OCI-LY3 (cell line): ENCODE measurements around the gene CCDC117.

Experiments
- H2AFZ ChIP-seq: fragments of 200-600, 300-600 bp; shearing (Covaris generic); 2 replicates; pipeline ENCODE4 v1.6.0; 2014; ENCODE audit warnings: antibody characterized with exemption, low read depth, low read length
- H3K27ac ChIP-seq: fragments of 200-600, 300-600 bp; sonication (generic); 2 replicates; pipeline ENCODE4 v1.5.1; 2014; ENCODE audit warnings: mild to moderate bottlenecking, low read length, moderate library complexity, mixed read lengths
- H3K27me3 ChIP-seq: fragments of 200-600, 300-600 bp; sonication (generic); 2 replicates; pipeline ENCODE4 v1.6.1; 2014; ENCODE audit warnings: low read depth, low read length, mixed read lengths
- H3K36me3 ChIP-seq: fragments of 200-600, 300-600 bp; sonication (generic); replicated peaks from 2 replicates; pipeline ENCODE3; 2014; ENCODE audit warnings: low read depth, low read length, mixed read lengths
- H3K4me1 ChIP-seq: fragments of 300-600, 200-600 bp; sonication (generic); 2 replicates; pipeline ENCODE4 v1.6.1; 2014; ENCODE audit warnings: low read length, mixed read lengths
- H3K4me2 ChIP-seq: fragments of 200-600, 300-600 bp; sonication (generic); 2 replicates; pipeline ENCODE4 v1.6.1; 2014; ENCODE audit warnings: low read length, mixed read lengths
- H3K4me3 ChIP-seq: fragments of 300-600, 200-600 bp; sonication (generic); 2 replicates; pipeline ENCODE4 v1.5.1; 2014; ENCODE audit warnings: antibody characterized with exemption, mild to moderate bottlenecking, low read length, moderate library complexity
- H3K79me2 ChIP-seq: fragments of 300-600, 200-600 bp; shearing (Covaris generic); 2 replicates; pipeline ENCODE4 v1.6.1; 2014; ENCODE audit warnings: mild to moderate bottlenecking, low read length, mixed read lengths
- H3K9ac ChIP-seq: fragments of 300-600, 200-600 bp; shearing (Covaris generic); 2 replicates; pipeline ENCODE4 v1.6.0; 2014; ENCODE audit warnings: mild to moderate bottlenecking, low read length, moderate library complexity
- H3K9me3 ChIP-seq: fragments of 200-600, 300-600 bp; shearing (Covaris generic); 2 replicates; pipeline ENCODE4 v1.6.1; 2014; ENCODE audit warnings: low read length, mixed read lengths; ENCODE audit not compliant: insufficient read depth
- H4K20me1 ChIP-seq: fragments of 200-600, 300-600 bp; sonication (generic); 2 replicates; pipeline ENCODE4 v1.6.1; 2016; ENCODE audit warnings: low read length, mixed read lengths; ENCODE audit not compliant: insufficient read depth
- EZH2phosphoT487 ChIP-seq: fragments of 200-600 bp; shearing (Covaris generic); IDR thresholded peaks from 2 replicates; pipeline ENCODE4 v1.6.1; 2018; ENCODE audit warnings: antibody characterized with exemption, mixed run types, low read depth
- TF ChIP-seq, protein P1 (sequence below): fragments of 200-600, 300-600 bp; sonication (generic); IDR thresholded peaks from 2 replicates; pipeline ENCODE4 v1.5.1; 2014; ENCODE audit warnings: antibody characterized with exemption, low read length, low read depth

CCDC117 gene

DNA sequence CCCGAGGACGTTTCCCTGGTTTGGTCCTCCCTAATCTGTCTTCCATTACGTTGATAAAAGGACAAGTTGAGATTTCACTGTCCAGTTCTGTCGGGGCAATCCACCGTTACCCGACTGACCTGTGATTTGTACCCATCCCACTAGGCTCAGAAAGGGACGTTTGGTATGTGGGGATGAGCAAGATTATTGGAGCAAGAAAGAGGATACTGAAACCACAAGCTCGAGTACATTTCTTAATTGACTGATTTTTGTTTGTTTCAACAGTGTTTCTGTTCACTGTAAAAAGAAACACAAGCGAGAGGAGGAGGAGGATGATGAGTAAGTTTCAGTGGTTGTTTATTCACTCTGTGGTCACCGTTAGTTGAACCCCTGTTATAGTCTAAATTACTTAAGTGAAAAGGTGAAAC, 969 bp downstream of the CCDC117 start:
- Histone ChIP-seq H3K9me3 (no peaks in the 10 kb centered on the region), H3K4me3 (peak overlapping the region; percentile 80), H3K36me3 (peaks cover 20% of the 10 kb centered on the region), H4K20me1 (no peaks in the 10 kb centered on the region), H3K79me2 (peaks cover 58% of the 10 kb centered on the region), H3K4me2 (peak overlapping the region; percentile 75), H2AFZ (0 out of 2 replicates have a peak overlapping the region, but pooled peaks have one; percentile 42), H3K27ac (peak overlapping the region; percentile 65), H3K4me1 (peaks cover 9% of the 10 kb centered on the region), H3K9ac (peak overlapping the region; percentile 76), H3K27me3 (no peaks in the 10 kb centered on the region)
- TF ChIP-seq, protein P1, sequence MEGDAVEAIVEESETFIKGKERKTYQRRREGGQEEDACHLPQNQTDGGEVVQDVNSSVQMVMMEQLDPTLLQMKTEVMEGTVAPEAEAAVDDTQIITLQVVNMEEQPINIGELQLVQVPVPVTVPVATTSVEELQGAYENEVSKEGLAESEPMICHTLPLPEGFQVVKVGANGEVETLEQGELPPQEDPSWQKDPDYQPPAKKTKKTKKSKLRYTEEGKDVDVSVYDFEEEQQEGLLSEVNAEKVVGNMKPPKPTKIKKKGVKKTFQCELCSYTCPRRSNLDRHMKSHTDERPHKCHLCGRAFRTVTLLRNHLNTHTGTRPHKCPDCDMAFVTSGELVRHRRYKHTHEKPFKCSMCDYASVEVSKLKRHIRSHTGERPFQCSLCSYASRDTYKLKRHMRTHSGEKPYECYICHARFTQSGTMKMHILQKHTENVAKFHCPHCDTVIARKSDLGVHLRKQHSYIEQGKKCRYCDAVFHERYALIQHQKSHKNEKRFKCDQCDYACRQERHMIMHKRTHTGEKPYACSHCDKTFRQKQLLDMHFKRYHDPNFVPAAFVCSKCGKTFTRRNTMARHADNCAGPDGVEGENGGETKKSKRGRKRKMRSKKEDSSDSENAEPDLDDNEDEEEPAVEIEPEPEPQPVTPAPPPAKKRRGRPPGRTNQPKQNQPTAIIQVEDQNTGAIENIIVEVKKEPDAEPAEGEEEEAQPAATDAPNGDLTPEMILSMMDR: no peak
- no peak for TF ChIP-seq EZH2phosphoT487

DNA sequence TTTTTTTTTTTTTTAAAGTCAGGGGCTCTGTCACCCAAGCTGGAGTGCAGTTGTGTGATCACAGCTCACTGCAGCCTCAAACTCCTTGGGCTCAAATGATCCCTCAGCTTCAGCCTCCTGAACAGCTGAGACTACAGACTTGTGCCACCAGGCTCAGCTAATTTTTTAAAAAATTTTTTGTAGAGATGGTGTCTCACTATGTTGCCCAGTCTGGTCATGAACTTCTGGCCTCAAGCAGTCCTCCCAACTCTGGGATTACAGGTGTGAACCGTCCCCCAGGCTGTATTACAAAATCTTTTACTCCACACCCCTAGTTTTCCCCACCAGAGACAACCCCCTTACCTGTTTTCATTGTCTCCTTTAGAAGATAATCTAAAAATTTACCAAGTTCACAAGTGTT, 1.9 kb downstream of the CCDC117 start:
- H3K4me1 ChIP-seq: peaks cover 9% of the 10 kb centered on the region
- 0 out of 2 replicates have a peak, but pooled peaks cover 2% of the 10 kb centered on the region for H4K20me1 ChIP-seq
- no peak overlapping the region for H3K4me3 ChIP-seq
- H3K27me3 ChIP-seq: no peaks in the 10 kb centered on the region
- TF ChIP-seq EZH2phosphoT487: no peak
- TF ChIP-seq, protein P1: no peak
- H3K36me3 ChIP-seq: peaks cover 25% of the 10 kb centered on the region
- H3K79me2 ChIP-seq: peaks cover 67% of the 10 kb centered on the region
- H2AFZ ChIP-seq: no peak overlapping the region
- H3K9ac ChIP-seq: no peak overlapping the region
- no peak overlapping the region for H3K4me2 ChIP-seq
- no peak overlapping the region for H3K27ac ChIP-seq
- no peaks in the 10 kb centered on the region for H3K9me3 ChIP-seq

DNA sequence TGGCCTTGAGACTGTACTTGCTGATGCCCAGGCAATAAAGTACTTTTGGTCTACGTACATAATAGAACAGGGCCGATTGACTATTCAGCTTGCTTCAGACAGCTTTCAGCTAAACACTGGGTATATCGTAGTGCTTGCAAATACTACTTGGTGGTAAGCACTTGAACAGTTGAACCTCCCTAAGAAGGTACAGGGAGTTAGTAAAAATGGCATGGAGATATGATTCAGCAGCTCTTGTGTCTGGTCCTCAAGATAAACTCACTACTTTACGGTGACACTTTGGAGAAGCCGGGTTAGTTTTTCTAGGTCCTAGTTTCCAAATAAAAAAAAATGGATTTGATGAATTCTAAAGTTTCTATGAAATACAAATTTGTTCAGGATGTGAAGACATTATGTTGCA, 7.3 kb downstream of the CCDC117 start:
- no peak overlapping the region for H3K4me3 ChIP-seq
- TF ChIP-seq, protein P1: no peak
- TF ChIP-seq EZH2phosphoT487: no peak
- no peak overlapping the region for H3K4me2 ChIP-seq
- peaks cover 64% of the 10 kb centered on the region for H3K79me2 ChIP-seq
- no peak overlapping the region for H3K9ac ChIP-seq
- H3K27me3 ChIP-seq: no peaks in the 10 kb centered on the region
- peaks cover 14% of the 10 kb centered on the region; the same call in 1 of the 2 replicates for H4K20me1 ChIP-seq
- H2AFZ ChIP-seq: no peak overlapping the region
- H3K9me3 ChIP-seq: no peaks in the 10 kb centered on the region
- H3K27ac ChIP-seq: no peak overlapping the region
- H3K4me1 ChIP-seq: no peaks in the 10 kb centered on the region
- H3K36me3 ChIP-seq: peaks cover 54% of the 10 kb centered on the region

DNA sequence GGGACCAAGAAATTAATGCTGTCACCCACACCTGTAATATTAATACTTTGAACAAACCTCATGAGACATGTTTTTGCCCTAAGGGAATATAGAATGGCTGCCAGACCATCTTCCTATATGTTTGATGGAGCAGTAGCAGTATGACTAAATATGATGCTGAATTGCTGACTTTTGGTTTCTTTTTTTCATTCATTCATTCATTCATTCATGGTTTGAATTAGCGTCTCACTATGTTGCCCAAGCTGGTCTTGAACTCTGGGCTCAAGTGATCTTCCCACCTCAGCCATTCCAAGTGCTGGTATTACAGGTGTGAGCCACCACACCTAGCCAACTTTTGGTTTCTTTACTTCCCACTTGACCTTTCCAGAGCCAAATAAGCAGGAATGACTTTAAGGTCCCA, 7.8 kb downstream of the CCDC117 start:
- Histone ChIP-seq H3K9ac (no peak overlapping the region), H3K27ac (no peak overlapping the region), H4K20me1 (peaks cover 14% of the 10 kb centered on the region; the same call in 1 of the 2 replicates), H3K27me3 (no peaks in the 10 kb centered on the region), H2AFZ (no peak overlapping the region), H3K36me3 (peaks cover 53% of the 10 kb centered on the region), H3K9me3 (no peaks in the 10 kb centered on the region), H3K4me1 (no peaks in the 10 kb centered on the region), H3K79me2 (peaks cover 60% of the 10 kb centered on the region), H3K4me3 (no peak overlapping the region), H3K4me2 (no peak overlapping the region)
- TF ChIP-seq, protein P1: no peak
- no peak for TF ChIP-seq EZH2phosphoT487
